HG02763 (cell line): ENCODE measurements around the gene CCL4.

Experiments
- ATAC-seq: cut with Tn5 transposase; IDR thresholded peaks from one replicate; pipeline ENCODE4 v1.9.1; 2021; ENCODE audit warnings: mild to moderate bottlenecking, moderate library complexity; ENCODE audit not compliant: unreplicated experiment

The CCL4 gene

DNA sequence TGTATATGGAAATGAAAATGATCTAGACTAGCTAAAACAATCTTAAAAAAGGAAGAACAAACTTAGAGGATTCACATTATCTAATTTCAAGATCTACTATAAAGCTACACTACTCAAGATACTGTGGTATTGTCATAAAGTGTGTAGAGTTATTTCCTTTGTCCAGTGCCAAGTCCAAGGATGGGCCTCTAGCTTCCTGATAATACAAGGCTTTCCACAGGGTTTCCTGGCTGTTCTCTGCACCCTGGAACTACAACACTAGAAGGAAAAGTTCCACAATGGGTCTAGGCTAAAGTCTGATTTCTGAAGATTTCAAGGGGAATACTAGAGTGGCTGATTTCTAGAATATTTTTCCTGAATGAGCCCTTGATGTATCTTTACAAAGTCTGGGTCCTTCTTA lies 38.6 kb downstream of the CCL4 start:
- ATAC-seq = no peak

DNA sequence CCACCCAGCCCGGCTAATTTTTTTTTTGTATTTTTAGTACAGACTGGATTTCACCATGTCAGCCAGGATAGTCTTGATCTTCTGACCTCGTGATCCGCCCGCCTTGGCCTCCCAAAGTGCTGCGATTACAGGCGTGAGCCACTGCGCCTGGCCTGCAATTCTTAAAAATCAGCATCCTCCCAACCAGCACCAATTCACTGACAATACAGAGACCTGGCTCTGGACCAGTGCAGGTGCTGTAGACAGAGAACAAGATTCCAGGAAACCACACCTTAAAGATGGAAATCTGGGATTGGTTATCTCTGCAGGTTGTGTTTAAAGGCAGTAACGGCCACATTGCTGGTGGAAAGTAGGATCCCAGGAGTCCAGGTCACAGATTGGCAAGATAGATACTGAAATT lies 39.2 kb downstream of the CCL4 start:
- ATAC-seq = no peak

DNA sequence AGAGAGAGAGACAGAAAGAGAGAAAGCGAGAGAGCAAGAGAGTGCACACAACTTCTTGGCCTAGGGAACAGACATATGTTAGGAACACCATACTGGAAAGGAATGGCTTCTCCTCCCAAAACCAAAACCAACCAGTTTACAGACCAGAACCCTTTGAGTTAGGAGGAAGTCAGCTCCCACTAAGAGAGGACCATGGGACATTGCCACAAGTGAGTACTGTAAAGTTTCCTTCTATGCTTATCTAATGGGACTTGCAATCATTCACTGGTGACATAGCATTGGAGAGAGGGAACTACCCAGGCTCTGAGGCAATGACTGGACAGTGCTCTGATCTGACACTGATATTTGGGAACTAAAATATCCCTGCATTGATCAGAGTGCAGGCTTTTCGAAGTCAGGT lies 40.4 kb downstream of the CCL4 start:
- no peak for ATAC-seq

DNA sequence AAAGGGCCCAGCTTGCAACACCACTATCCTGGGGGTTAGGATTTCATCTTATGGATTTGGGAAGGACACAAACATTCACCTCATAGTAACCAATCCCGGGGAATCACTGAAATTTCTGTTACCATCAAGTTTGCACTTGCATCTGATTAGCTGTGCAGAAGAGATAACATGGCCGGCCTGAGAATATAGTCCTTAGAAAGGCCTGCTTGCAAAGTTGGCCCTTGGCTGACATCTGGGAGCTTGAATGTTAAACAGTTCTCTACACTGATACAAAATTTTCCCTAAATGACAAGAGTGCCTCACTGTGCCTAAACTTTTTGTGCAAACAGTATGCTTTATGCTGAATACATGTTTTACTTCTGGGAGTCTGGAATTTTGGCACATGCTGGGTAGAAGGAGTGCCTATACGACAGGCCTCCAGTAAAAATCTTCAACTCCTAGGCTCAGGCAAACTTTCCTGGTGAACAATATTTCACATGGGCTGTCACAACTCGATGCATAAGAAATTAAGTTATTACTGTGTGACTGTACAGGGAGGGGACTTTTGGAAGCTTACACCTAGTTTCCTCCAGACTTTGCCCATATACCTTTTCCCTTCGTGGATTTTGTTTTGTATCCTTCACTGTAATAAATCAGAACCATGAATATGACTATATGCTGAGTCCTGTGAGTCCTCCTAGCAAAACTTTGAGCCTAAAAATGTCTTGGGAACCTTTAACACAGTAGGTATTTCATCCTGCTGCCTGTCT lies 41.5 kb downstream of the CCL4 start:
- ATAC-seq = no peak

DNA sequence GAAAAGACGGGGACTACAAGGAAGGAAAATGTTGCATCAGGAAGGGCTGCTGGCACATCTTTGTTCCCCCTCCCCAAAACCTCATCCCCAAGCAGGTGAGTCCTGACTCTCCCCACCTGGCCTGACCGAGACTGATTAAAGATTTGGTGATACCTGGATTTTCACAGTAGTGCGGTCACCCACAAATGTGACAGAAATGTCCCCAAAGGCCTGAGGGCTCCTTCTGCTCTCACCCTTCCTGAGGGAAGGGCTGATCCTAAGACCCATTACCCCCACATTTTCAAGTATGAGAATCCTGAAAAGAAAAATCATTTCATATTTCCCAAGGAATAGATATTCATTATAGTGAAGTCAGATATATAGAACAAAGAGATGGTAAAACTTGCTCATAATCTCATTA lies 44.0 kb downstream of the CCL4 start:
- ATAC-seq = no peak

DNA sequence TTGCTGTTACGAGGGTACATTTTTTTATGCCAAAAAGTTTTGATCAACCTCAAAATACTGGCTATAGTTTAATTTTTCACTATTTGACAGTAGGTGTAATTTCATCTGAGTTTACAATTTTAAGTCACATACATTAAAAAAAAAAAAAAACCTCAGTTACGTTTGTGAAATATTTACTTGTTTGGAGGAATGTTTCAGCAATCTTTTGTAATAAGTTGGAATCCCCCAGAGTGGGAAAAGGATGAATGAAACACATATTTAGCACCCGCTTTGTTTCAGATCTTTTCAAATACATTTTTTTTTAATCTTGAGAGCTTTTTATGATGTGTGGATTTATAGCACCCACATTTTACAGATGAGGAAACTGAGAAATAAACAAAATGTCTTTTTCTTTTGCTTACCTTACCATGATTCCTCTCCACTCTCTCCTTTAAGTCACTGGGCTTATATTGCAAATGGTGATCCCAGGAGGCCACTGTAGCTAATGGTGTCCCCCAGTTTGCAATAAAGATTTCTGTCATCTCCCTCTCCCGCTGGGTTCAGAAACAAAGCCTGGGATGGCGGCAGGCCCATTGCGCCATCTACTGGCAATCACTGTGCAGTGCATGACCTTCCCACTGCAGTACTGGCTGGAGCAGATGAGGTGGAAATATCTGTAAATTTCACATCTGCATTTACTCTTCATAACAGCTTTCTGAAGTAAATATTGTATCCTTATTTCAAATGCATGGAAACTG lies 45.1 kb downstream of the CCL4 start:
- no peak for ATAC-seq

DNA sequence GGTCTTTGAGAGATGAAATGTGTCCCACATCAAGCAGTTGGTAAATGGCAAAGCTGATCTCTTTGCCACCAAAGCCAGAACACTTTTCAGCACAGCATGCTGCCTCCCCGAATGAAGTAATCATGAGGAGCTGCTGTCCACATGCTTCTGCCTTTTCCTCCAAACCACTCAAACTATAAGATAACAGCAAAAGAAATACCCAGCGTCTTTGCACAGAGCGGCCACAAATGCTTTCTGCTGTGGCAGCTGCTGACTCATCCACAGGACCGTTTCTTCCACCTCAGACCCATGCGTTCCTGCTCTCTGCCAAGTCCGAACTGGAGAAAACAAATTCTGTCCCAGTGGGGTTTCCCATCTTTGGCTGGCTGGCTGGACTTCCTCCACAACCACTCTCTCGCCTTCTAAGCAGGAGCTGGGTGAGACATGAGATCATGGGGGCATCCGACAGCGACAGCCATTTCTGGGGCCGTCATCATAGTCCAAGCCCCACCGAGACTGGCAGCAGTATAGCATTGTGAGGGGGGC lies 45.7 kb downstream of the CCL4 start:
- no peak for ATAC-seq

DNA sequence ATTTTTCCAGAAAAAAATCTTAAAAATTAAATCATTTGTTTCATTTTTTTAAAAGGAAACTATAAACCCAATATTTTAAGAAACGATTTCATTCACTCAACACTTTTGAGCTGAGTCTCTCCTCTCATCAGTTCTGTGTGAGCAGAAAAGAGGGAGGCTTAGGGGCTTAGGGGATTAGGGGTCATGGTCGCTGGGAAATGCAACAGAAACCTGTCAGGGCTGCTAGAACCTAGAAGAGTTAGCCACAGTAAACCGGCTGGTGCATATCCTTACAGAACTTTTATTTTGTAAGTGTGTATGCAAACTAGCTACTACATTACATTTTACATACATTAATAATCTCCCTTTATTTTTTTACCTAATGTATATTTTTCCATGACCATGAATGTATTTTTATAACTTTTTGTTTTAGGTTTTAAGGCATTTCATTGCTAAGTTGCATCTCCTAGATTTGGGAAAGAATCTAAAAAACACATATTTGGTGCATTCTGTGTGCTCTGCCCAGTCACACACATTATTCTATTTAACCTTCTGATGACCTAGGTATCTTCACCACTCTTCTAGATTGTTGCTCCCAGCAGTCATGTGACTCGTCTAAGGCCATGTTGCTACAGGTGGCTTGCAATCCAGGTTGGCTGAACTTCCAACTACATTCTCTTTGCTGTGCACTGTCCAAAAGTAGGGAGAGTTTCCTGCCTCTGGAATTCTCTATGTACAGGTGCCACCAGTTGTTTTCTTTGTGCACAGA lies 48.4 kb downstream of the CCL4 start:
- no peak for ATAC-seq

DNA sequence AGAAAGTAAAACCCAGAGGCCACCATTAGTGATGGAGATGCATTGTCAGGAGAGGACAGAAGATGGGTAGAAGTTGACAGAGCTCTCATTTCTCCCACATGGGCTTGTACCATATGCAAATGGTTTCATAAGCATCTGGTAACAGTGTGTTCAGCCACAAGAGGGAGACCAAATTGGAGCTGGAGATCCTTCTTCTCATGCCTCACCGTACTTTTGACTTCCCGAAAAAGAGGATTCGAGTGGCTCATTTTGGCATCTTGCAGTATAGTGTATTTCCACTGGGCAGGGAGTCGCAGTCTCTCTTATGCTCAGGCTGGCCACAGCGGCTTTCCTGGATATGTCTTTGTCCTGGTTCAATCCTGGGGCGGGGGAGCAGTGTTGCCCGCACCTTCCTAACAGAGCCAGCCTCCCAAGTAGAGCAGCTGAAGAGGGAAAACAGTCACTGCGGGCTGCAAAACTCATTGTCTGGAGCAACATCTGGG lies 49.1 kb downstream of the CCL4 start:
- ATAC-seq = no peak

DNA sequence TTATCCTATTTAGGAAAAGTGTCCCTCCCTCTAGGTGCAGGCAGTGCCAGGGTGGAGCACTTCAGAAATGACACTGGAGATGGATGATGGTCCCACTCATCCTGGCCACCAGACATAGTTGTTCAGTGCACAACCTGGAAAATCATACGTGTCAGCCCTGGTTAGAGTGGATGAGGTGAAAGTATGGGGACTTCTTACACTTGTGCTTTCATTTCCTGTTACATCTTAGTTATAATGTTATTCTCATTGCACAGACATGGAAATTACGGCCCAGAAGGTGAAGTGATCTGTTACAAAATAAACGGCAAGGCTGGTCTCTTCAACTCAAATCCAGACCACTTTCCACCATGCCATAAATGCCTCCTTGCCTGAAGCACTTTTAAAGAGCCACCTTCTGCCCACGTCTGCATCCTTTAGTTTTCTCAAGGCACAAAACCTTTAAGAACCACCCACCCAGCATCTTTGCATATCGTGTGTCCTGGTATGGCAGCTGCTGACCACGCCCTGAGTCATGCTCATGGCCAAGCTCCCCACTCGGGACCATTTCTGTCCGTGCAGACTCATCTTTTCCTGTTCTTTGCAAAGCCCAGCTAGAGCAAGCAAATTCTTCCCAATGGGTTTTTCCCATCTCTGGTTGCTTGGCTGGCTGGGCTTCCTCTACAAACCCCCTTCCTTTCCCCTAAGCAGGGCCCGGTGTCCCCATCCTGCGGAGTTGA lies 50.4 kb downstream of the CCL4 start:
- ATAC-seq = no peak
